ENCODE results near the gene STYXL1. TPM values are rescaled to one million over a fixed set of nuclear protein-coding genes. Genes with fewer than 3 reads are reported as not detected.

STYXL1 gene
- total RNA-seq, 2 donors from 2014 or later = 29.8 to 94.5 TPM

GRCh38 chr7:75984130-75985008 is 63.4 kb downstream of the STYXL1 start:
- H3K36me3 ChIP-seq = peaks cover 0 to 14% of the 10 kb centered on the region in 2 donors
- DNase-seq (ENCODE audit: low spot score) = no peak
- no peak for TF ChIP-seq CTCF (IDR thresholded peaks at IDR 0.05)
- peaks cover 2% of the 10 kb centered on the region for H3K4me1 ChIP-seq (replicated peaks)
- no peak overlapping the region for H3K4me3 ChIP-seq
- WGBS = 86% methylated on average over 44 of the region's 44 CpGs
- no peaks in the 10 kb centered on the region for H3K9me3 ChIP-seq
- H3K27me3 ChIP-seq (replicated peaks; ENCODE audit: insufficient read depth) = no peaks in the 10 kb centered on the region
- H3K27ac ChIP-seq = no peak overlapping the region
- intact Hi-C loops (cut with DNase I) = no loop called here

GRCh38 chr7:75983471-75984129 is 64.2 kb downstream of the STYXL1 start:
- no peak for DNase-seq (ENCODE audit: low spot score)
- Histone ChIP-seq H3K27me3 (replicated peaks; ENCODE audit: insufficient read depth) (no peaks in the 10 kb centered on the region), H3K4me1 (replicated peaks) (no peaks in the 10 kb centered on the region), H3K4me3 (no peak overlapping the region), H3K36me3 (peaks cover 0 to 14% of the 10 kb centered on the region in 2 donors), H3K27ac (no peak overlapping the region), H3K9me3 (no peaks in the 10 kb centered on the region)
- 77% methylated on average over 26 of the region's 26 CpGs for WGBS
- TF ChIP-seq POLR2A (IDR thresholded peaks at IDR 0.05) (no peak), POLR2AphosphoS5 (IDR thresholded peaks at IDR 0.05) (no peak), CTCF (IDR thresholded peaks at IDR 0.05) (no peak)
- intact Hi-C loops (cut with DNase I) = no loop called here

- WGBS = 90% methylated on average over 22 of the region's 22 CpGs
- peaks cover 0 to 14% of the 10 kb centered on the region in 2 donors for H3K36me3 ChIP-seq
- no peak overlapping the region for H3K27ac ChIP-seq
Measured at GRCh38 chr7:75982306-75983064, 65.3 kb downstream of the STYXL1 start.

More at GRCh38 chr7:75982306-75983064, 65.3 kb downstream of the STYXL1 start:
- no peak for TF ChIP-seq POLR2AphosphoS5 (IDR thresholded peaks at IDR 0.05)
- no peak for TF ChIP-seq POLR2A (IDR thresholded peaks at IDR 0.05)
- no peak for TF ChIP-seq CTCF (IDR thresholded peaks at IDR 0.05)
- intact Hi-C loops (cut with DNase I) = no loop called here
- Histone ChIP-seq H3K27me3 (replicated peaks; ENCODE audit: insufficient read depth) (no peaks in the 10 kb centered on the region), H3K4me1 (replicated peaks) (no peaks in the 10 kb centered on the region), H3K9me3 (no peaks in the 10 kb centered on the region), H3K4me3 (no peak overlapping the region)
- DNase-seq (ENCODE audit: low spot score) = no peak

Data from prostate gland (tissue), 2 donors.